Neural progenitor cell (in vitro differentiated cells): ENCODE results near the gene GLS. TPM values are rescaled to one million over a fixed set of nuclear protein-coding genes. Genes with fewer than 3 reads are reported as not detected.

Source experiments
- DNase-seq: peaks from one replicate; pipeline ENCODE4 v3.0.0-alpha.2; 2016; ENCODE audit warnings: low spot score
- H2AFZ ChIP-seq: fragments of 200-600 bp; sonication (generic); replicated peaks from 2 replicates; pipeline ENCODE4 v1.6.1; 2016; ENCODE audit warnings: antibody characterized with exemption
- H3F3A ChIP-seq: fragments of 200-600 bp; sonication (generic); 2 replicates; pipeline ENCODE4 v1.6.1; 2016; ENCODE audit warnings: antibody characterized with exemption, low read depth
- H3K27ac ChIP-seq: fragments of 200-600 bp; sonication (generic); 2 replicates; pipeline ENCODE4 v1.5.1; 2016; ENCODE audit warnings: mild to moderate bottlenecking
- H3K27me3 ChIP-seq: fragments of 200-600 bp; sonication (generic); 2 replicates; pipeline ENCODE4 v1.6.1; 2016; ENCODE audit warnings: mild to moderate bottlenecking, moderate library complexity
- H3K36me3 ChIP-seq: fragments of 200-600 bp; sonication (generic); 2 replicates; pipeline ENCODE4 v1.5.1; 2016
- H3K4me1 ChIP-seq: fragments of 200-600 bp; sonication (generic); 2 replicates; pipeline ENCODE4 v1.6.1; 2016; ENCODE audit warnings: mixed run types
- H3K4me2 ChIP-seq: fragments of 200-600 bp; sonication (generic); 2 replicates; pipeline ENCODE4 v1.6.1; 2016
- H3K4me3 ChIP-seq: fragments of 200-600 bp; sonication (generic); 2 replicates; pipeline ENCODE4 v1.5.1; 2016
- H3K79me2 ChIP-seq: fragments of 200-600 bp; sonication (generic); 2 replicates; pipeline ENCODE4 v1.6.1; 2016; ENCODE audit warnings: low read depth
- H3K9ac ChIP-seq: fragments of 200-600 bp; sonication (generic); 2 replicates; pipeline ENCODE4 v1.6.1; 2016
- H3K9me3 ChIP-seq: fragments of 200-600 bp; sonication (generic); 2 replicates; pipeline ENCODE4 v1.5.1; 2016; ENCODE audit warnings: low read depth
- H4K20me1 ChIP-seq: fragments of 200-600 bp; sonication (generic); 2 replicates; pipeline ENCODE4 v1.6.1; 2016; ENCODE audit warnings: low read depth
- H3K27ac Mint-ChIP-seq: 3 replicates; pipeline ENCODE4 v1.8.0; 2021; ENCODE audit warnings: mixed read lengths
- H3K27me3 Mint-ChIP-seq: 2 replicates; pipeline ENCODE4 v1.8.0; 2022; ENCODE audit warnings: low read depth, mild to moderate bottlenecking, inconsistent platforms, moderate library complexity, mixed read lengths; ENCODE audit not compliant: insufficient read depth
- H3K36me3 Mint-ChIP-seq: 3 replicates; pipeline ENCODE4 v1.8.0; 2021; ENCODE audit warnings: mixed read lengths
- H3K4me1 Mint-ChIP-seq: 3 replicates; pipeline ENCODE4 v1.8.0; 2021; ENCODE audit warnings: mixed read lengths
- H3K4me3 Mint-ChIP-seq: 3 replicates; pipeline ENCODE4 v1.8.0; 2021; ENCODE audit warnings: mild to moderate bottlenecking, moderate library complexity, mixed read lengths
- H3K9me3 Mint-ChIP-seq: 3 replicates; pipeline ENCODE4 v1.8.0; 2020; ENCODE audit warnings: mixed read lengths
- EZH2 ChIP-seq: fragments of 200-600 bp; sonication (generic); IDR thresholded peaks from 2 replicates; pipeline ENCODE4 v1.6.1; 2017; ENCODE audit warnings: antibody characterized with exemption, mild to moderate bottlenecking, moderate library complexity
- EZH2phosphoT487 ChIP-seq: fragments of 200-600 bp; sonication (generic); IDR thresholded peaks from 2 replicates; pipeline ENCODE4 v1.6.1; 2017; ENCODE audit warnings: antibody characterized with exemption
- total RNA-seq: library from RNA; depleted of rRNA; stranded (reverse); fragments of >200 nt; gene quantifications from 2 replicates; pipeline ENCODE4 v1.2.3, GENCODE V29; 2015; ENCODE audit warnings: low replicate concordance
- TF ChIP-seq, protein P1 (sequence below): fragments of 200-600 bp; sonication (generic); IDR thresholded peaks from 2 replicates; pipeline ENCODE4 v1.5.1; 2017; ENCODE audit warnings: antibody characterized with exemption, mild to moderate bottlenecking

Gene GLS
- total RNA-seq, 1 donor from 2014 or later = 54.0 TPM

DNA sequence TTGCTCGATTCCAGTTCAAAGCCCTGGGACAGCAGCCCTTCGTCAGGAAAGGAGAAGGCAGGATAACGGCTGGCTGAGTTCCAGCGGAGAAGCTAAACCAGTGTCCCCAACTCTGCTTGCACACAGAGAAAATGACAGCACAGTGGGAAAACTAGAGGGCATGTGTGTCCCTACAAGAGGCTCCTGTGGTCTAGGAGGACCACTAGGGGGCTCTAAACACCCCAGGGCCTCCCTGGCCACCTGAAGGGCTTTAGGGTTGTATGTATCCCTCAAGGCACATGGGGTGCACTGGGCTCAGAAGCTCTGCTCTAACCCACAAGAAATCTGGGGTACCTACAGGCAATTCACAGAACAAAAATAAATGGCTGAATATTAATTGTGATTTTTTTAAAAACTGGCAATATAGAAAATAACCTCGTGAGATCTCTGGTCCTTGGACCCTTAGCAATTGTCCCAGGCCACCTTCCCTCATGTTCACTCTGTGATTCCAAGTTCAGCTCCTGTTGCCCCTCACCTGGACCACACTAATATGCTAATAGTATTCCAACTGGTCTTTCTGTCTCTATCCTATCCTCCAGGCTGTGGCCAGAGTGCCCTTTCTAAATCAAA is 115.8 kb downstream of the GLS start:
- Histone ChIP-seq H3K79me2 (no peaks in the 10 kb centered on the region), H4K20me1 (no peaks in the 10 kb centered on the region), H3K9me3 (no peaks in the 10 kb centered on the region), H3K36me3 (no peaks in the 10 kb centered on the region), H3K9ac (no peak overlapping the region), H3K4me3 (no peak overlapping the region), H3K27ac (no peak overlapping the region), H3F3A (no peaks in the 10 kb centered on the region), H2AFZ (no peak overlapping the region), H3K4me2 (no peak overlapping the region), H3K27me3 (no peaks in the 10 kb centered on the region), H3K4me1 (no peaks in the 10 kb centered on the region)
- no peaks in the 10 kb centered on the region for H3K9me3 Mint-ChIP-seq
- no peak for TF ChIP-seq EZH2phosphoT487
- TF ChIP-seq, protein P1, sequence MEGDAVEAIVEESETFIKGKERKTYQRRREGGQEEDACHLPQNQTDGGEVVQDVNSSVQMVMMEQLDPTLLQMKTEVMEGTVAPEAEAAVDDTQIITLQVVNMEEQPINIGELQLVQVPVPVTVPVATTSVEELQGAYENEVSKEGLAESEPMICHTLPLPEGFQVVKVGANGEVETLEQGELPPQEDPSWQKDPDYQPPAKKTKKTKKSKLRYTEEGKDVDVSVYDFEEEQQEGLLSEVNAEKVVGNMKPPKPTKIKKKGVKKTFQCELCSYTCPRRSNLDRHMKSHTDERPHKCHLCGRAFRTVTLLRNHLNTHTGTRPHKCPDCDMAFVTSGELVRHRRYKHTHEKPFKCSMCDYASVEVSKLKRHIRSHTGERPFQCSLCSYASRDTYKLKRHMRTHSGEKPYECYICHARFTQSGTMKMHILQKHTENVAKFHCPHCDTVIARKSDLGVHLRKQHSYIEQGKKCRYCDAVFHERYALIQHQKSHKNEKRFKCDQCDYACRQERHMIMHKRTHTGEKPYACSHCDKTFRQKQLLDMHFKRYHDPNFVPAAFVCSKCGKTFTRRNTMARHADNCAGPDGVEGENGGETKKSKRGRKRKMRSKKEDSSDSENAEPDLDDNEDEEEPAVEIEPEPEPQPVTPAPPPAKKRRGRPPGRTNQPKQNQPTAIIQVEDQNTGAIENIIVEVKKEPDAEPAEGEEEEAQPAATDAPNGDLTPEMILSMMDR = peak; percentile 72
- peak overlapping the region; percentile 18 for H3K27ac Mint-ChIP-seq
- no peaks in the 10 kb centered on the region for H3K4me1 Mint-ChIP-seq
- H3K36me3 Mint-ChIP-seq = peaks cover 43% of the 10 kb centered on the region
- DNase-seq = peak; percentile 76
- no peak overlapping the region for H3K4me3 Mint-ChIP-seq
- H3K27me3 Mint-ChIP-seq = no peaks in the 10 kb centered on the region

DNA sequence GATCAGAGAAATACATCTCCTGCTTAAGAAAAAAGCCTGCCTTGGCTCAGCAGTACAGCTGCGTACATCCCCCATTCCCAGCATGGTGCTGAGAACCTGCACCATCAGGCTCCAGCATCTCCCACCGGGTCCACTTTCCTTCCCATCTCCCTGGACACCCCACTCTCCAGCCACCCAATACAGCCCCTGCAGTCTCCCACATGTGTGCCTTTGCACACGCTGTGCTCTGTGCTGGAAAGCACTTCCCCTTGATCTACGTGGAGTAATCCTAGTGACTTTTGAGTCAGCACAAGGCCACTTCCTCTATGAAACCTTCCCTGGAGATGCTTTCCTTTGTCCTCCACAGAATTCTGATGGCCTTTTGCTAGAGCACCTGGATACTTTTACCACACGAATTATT is 116.3 kb downstream of the GLS start:
- no peaks in the 10 kb centered on the region for H3K27me3 Mint-ChIP-seq
- no peaks in the 10 kb centered on the region for H4K20me1 ChIP-seq
- peaks cover 3% of the 10 kb centered on the region for H3K36me3 ChIP-seq

DNA sequence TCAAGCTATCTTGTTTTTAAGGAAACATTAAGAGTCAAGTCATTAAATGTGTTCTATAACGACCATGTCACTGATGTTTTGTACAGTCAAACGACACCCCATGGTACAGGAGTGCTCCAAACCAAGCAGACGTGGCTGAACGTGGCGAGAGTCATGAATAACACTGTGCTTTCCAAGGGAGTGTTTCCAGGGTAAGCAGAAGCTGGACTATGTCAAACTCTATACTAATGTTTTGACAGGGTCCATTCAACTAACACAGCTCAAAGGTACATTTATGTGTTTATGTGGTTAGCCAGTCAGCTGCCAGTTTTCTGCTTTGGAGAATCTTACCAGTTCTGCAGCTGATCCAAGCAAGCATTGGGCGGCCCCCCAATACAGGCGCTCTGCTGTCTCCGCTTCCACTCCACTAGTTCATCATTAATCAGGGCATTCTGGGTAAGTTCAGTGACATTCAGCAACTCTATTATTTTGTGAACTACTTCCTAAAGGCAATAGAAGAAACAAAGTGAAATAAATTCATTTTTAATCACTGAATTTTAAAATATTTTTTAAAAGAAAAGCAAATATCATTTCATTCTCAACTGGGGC is 117.0 kb downstream of the GLS start:
- no peaks in the 10 kb centered on the region for H3K9me3 ChIP-seq
- H2AFZ ChIP-seq = no peak overlapping the region
- H3K4me1 ChIP-seq = no peaks in the 10 kb centered on the region
- Mint-ChIP-seq H3K27ac (no peak overlapping the region), H3K36me3 (peaks cover 46% of the 10 kb centered on the region), H3K27me3 (no peaks in the 10 kb centered on the region), H3K4me3 (no peak overlapping the region), H3K9me3 (no peaks in the 10 kb centered on the region), H3K4me1 (no peaks in the 10 kb centered on the region)
- H3K36me3 ChIP-seq = peaks cover 10% of the 10 kb centered on the region
- no peaks in the 10 kb centered on the region for H3K27me3 ChIP-seq
- H3F3A ChIP-seq = no peaks in the 10 kb centered on the region
- TF ChIP-seq, protein P1 = no peak
- TF ChIP-seq EZH2phosphoT487 (no peak), EZH2 (no peak)
- no peak for DNase-seq
- no peak overlapping the region for H3K4me2 ChIP-seq
- no peak overlapping the region for H3K9ac ChIP-seq
- no peak overlapping the region for H3K27ac ChIP-seq
- no peaks in the 10 kb centered on the region for H4K20me1 ChIP-seq
- H3K4me3 ChIP-seq = no peak overlapping the region
- no peaks in the 10 kb centered on the region for H3K79me2 ChIP-seq

More for the DNA sequence above, 116.3 kb downstream of the GLS start:
- Histone ChIP-seq H3K79me2 (no peaks in the 10 kb centered on the region), H3K27ac (no peak overlapping the region), H3K9me3 (no peaks in the 10 kb centered on the region), H3K4me3 (no peak overlapping the region), H3F3A (no peaks in the 10 kb centered on the region), H2AFZ (no peak overlapping the region), H3K9ac (no peak overlapping the region), H3K4me2 (no peak overlapping the region), H3K4me1 (no peaks in the 10 kb centered on the region), H3K27me3 (no peaks in the 10 kb centered on the region)
- Mint-ChIP-seq H3K4me1 (no peaks in the 10 kb centered on the region), H3K4me3 (no peak overlapping the region), H3K36me3 (peaks cover 43% of the 10 kb centered on the region), H3K27ac (peak overlapping the region; percentile 18), H3K9me3 (no peaks in the 10 kb centered on the region)
- DNase-seq = no peak
- no peak for TF ChIP-seq EZH2phosphoT487
- TF ChIP-seq, protein P1 = no peak
- TF ChIP-seq EZH2 = no peak
